HG03457 (cell line): ENCODE data around the gene HIGD1B.

Source experiments
- ATAC-seq: cut with Tn5 transposase; IDR thresholded peaks from one replicate; pipeline ENCODE4 v1.9.1; 2021; ENCODE audit warnings: moderate number of reproducible peaks; ENCODE audit not compliant: unreplicated experiment

The HIGD1B gene

GRCh38 chr17:44875761-44876160 is 28.1 kb downstream of the HIGD1B start:
- no peak for ATAC-seq

DNA sequence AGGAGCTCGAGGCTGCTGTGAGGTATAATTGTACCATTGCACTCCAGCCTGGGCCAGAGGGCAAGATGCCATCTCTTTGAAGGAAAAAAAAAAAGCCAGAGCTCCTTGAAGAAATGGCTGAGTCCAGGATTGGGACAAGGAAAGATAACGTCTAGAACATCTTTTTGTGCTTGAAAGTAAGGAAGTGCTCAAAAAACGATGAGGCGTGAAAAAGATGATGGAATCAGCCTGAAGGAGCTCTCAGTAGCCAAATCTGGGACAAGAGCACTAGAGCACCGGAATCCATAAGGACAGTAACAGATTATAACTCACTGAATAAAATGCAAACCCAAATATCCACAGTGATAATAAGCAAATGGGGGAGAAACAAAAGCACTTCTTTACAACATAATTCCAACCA is 29.4 kb downstream of the HIGD1B start:
- no peak for ATAC-seq

DNA sequence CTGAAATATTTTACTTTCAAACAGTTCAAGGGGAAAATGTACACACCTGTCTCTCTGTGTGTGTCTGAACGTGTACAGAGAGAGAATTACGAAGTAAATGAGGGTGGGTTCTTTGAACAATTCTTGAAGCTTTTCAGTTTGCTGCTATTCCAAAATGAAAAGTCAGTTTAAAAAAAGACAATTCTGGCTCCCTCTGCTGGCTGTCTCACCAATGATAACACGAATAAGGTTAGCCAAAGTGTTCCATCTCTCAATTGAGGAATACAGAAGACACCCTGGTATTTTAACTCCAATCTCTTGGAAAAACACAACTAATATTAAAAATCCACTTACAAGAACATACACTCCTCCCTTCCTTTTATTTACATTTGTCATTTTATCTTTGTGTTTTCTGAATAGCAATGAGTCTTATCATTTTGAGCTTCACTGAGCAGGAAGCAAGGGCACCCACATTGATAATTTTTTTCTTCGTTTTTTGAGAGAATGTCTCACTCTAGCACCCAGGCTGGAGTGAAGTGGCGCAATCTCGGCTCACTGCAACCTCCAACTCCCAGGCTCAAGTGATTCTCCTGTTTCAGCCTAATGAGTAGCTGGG is 31.0 kb downstream of the HIGD1B start:
- no peak for ATAC-seq

GRCh38 chr17:44879376-44879775 is 31.7 kb downstream of the HIGD1B start:
- ATAC-seq = no peak

- no peak for ATAC-seq
Observed at GRCh38 chr17:44880062-44880461, 32.4 kb downstream of the HIGD1B start.

DNA sequence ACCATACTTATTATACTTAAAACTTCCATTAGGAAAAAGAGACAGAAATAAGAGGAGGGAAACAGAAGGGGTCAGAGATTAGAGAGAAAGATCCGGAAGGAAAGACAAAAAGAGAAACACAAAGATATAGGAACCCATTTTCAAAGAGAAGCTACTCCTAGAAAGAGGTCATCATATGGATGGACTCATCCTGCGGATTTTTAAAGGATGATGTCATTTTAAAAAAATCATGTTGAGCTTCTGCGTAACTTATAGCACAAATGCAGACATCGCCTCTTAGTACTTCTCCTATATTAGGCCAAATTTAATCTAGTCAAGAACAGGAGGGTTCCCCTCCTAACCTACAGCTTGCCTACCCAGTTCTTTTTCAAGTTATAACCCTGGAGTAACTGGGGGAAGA is 33.5 kb downstream of the HIGD1B start:
- ATAC-seq = no peak

GRCh38 chr17:44884941-44885340 is 37.3 kb downstream of the HIGD1B start:
- no peak for ATAC-seq

GRCh38 chr17:44887016-44887415 is 39.3 kb downstream of the HIGD1B start:
- ATAC-seq = no peak

GRCh38 chr17:44887971-44888954 is 40.6 kb downstream of the HIGD1B start:
- ATAC-seq = no peak

- no peak for ATAC-seq
Observed at GRCh38 chr17:44889003-44889402, 41.3 kb downstream of the HIGD1B start.

- ATAC-seq = no peak
Observed at GRCh38 chr17:44892250-44892649, 44.6 kb downstream of the HIGD1B start.

DNA sequence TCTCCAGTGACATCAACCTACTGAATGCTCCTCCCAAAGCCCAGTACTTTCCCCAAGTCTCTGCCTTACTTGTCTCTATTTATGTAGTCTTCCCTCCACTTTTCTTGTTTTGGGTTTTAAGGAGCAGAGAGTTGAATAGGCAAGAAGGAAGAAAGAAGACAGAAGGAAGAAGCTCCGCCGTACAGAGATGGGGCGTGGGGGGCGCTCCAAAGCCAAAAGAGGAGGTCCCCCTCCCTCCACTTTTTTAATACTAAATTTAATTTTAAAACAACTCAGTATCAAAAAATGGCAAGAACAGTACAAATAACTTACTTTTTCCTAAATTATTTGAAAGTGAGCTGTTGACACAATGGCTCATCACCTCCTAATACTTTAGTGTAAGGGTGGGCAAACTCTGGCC is 47.0 kb downstream of the HIGD1B start:
- no peak for ATAC-seq

DNA sequence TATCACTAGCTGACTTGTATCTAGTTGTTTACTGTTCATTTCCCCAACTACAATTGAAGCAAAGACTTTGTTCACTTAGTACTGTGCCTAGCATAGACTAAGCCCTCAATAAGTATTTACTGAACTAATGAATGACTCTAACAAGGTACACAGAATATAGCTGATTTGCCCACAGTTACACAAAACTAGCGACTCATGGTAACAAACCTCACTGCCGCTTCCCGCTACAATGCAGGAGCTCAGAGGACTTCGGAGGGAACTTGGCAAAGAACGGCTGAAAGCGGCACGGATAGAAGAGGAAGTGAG is 51.0 kb downstream of the HIGD1B start:
- no peak for ATAC-seq

- ATAC-seq = peak; percentile 46
Observed at GRCh38 chr17:44899074-44899782, 51.5 kb downstream of the HIGD1B start, which contains the start of gene EFTUD2. Gene EFTUD2, minus strand, starts transcription at chr17:44899445. Its CDS starts 4,924 bp downstream, at chr17:44894521.
